WTC11 (cell line): Measurements from ENCODE around the gene C17orf58. TPM values are rescaled to one million over a fixed set of nuclear protein-coding genes. Genes with fewer than 3 reads are reported as not detected.

Source experiments
- ARID4B ChIP-seq: sonication (generic); formaldehyde crosslinking; IDR thresholded peaks from 2 replicates; pipeline ENCODE4 v1.8.0; 2023; ENCODE audit warnings: missing genetic modification reagents, mild to moderate bottlenecking, borderline replicate concordance
- CREM ChIP-seq: sonication (generic); formaldehyde crosslinking; IDR thresholded peaks from 2 replicates; pipeline ENCODE4 v1.8.1; 2022; ENCODE audit warnings: mild to moderate bottlenecking, missing genetic modification reagents, moderate library complexity
- E2F1 ChIP-seq: sonication (generic); formaldehyde crosslinking; IDR thresholded peaks from 2 replicates; pipeline ENCODE4 v1.8.0; 2022; ENCODE audit warnings: mild to moderate bottlenecking, missing genetic modification reagents
- EMX1 ChIP-seq: fragments of 250-450 bp; sonication (Bioruptor Pico); IDR thresholded peaks from 2 replicates; pipeline ENCODE4 v1.8.0; 2021; ENCODE audit warnings: mild to moderate bottlenecking
- ETV6 ChIP-seq: sonication (generic); formaldehyde crosslinking; IDR thresholded peaks from 2 replicates; pipeline ENCODE4 v1.8.1; 2022; ENCODE audit warnings: mild to moderate bottlenecking, missing genetic modification reagents
- HMGA2 ChIP-seq: fragments of 250-450 bp; sonication (Bioruptor Pico); IDR thresholded peaks from 2 replicates; pipeline ENCODE4 v1.4.0; 2021; ENCODE audit warnings: mild to moderate bottlenecking, moderate library complexity
- IRF2 ChIP-seq: sonication (generic); formaldehyde crosslinking; IDR thresholded peaks from 2 replicates; pipeline ENCODE4 v1.8.0; 2022; ENCODE audit warnings: low read depth, missing genetic modification reagents, borderline replicate concordance
- JAZF1 ChIP-seq: fragments of 250-450 bp; sonication (Bioruptor Pico); IDR thresholded peaks from 2 replicates; pipeline ENCODE4 v1.9.0; 2021; ENCODE audit warnings: moderate library complexity, mild to moderate bottlenecking, inconsistent platforms
- NFE2L1 ChIP-seq: sonication (generic); formaldehyde crosslinking; IDR thresholded peaks from 2 replicates; pipeline ENCODE4 v1.8.1; 2023; ENCODE audit warnings: missing genetic modification reagents
- RELA ChIP-seq: sonication (generic); formaldehyde crosslinking; IDR thresholded peaks from 2 replicates; pipeline ENCODE4 v1.8.1; 2022; ENCODE audit warnings: missing genetic modification reagents, mild to moderate bottlenecking, borderline replicate concordance
- SOX15 ChIP-seq: fragments of 250-450 bp; sonication (Bioruptor Pico); IDR thresholded peaks from 2 replicates; pipeline ENCODE4 v1.9.0; 2021; ENCODE audit warnings: mild to moderate bottlenecking
- STAT6 ChIP-seq: sonication (generic); formaldehyde crosslinking; conservative IDR thresholded peaks from 2 replicates; pipeline ENCODE4 v1.8.1; 2023; ENCODE audit warnings: mild to moderate bottlenecking, low read depth, missing genetic modification reagents, moderate library complexity
- TEAD4 ChIP-seq: sonication (generic); formaldehyde crosslinking; IDR thresholded peaks from 2 replicates; pipeline ENCODE4 v1.8.0; 2022; ENCODE audit warnings: mild to moderate bottlenecking, missing genetic modification reagents
- ZMAT4 ChIP-seq: fragments of 250-450 bp; sonication (Bioruptor Pico); IDR thresholded peaks from 2 replicates; pipeline ENCODE4 v1.9.0; 2021; ENCODE audit warnings: mild to moderate bottlenecking
- ZNF232 ChIP-seq: sonication (generic); formaldehyde crosslinking; IDR thresholded peaks from 2 replicates; pipeline ENCODE4 v1.8.0; 2022; ENCODE audit warnings: mild to moderate bottlenecking, missing genetic modification reagents
- ZNF281 ChIP-seq: sonication (generic); formaldehyde crosslinking; IDR thresholded peaks from 2 replicates; pipeline ENCODE4 v1.8.0; 2023; ENCODE audit warnings: mild to moderate bottlenecking, missing genetic modification reagents
- ZNF416 ChIP-seq: fragments of 250-450 bp; sonication (Bioruptor Pico); IDR thresholded peaks from 2 replicates; pipeline ENCODE4 v1.9.0; 2021; ENCODE audit warnings: mild to moderate bottlenecking, inconsistent platforms
- ZNF425 ChIP-seq: fragments of 250-450 bp; sonication (Bioruptor Pico); conservative IDR thresholded peaks from 2 replicates; pipeline ENCODE4 v1.9.0; 2021; ENCODE audit warnings: mild to moderate bottlenecking
- total RNA-seq: library from RNA; stranded (reverse); gene quantifications from 3 replicates; pipeline ENCODE4 v1.2.3, GENCODE V29; 2021

C17orf58 gene
- total RNA-seq, 1 experiment from 2014 or later, result 28.2 TPM

- peak; percentile 89 for TF ChIP-seq ARID4B (CRISPR knock-in tag)
- no peak for TF ChIP-seq ZMAT4 (CRISPR knock-in tag)
- no peak for TF ChIP-seq RELA (CRISPR knock-in tag)
- TF ChIP-seq CREM (CRISPR knock-in tag), result peak; percentile 81
- no peak for TF ChIP-seq SOX15
- TF ChIP-seq TEAD4 (CRISPR knock-in tag), result 0 out of 2 replicates have a peak, but pooled peaks have one; percentile 13
- no peak for TF ChIP-seq ZNF416 (CRISPR knock-in tag)
- TF ChIP-seq ZNF425 (CRISPR knock-in tag), result no peak
- TF ChIP-seq NFE2L1 (CRISPR knock-in tag), result no peak
- TF ChIP-seq HMGA2, result no peak
- no peak for TF ChIP-seq STAT6 (CRISPR knock-in tag)
- TF ChIP-seq ETV6, result 0 out of 2 replicates have a peak, but pooled peaks have one; percentile 72
- no peak for TF ChIP-seq E2F1 (CRISPR knock-in tag)
- peak; percentile 80; the same call in 1 of the 2 replicates for TF ChIP-seq ZNF281 (CRISPR knock-in tag)
- TF ChIP-seq EMX1 (CRISPR knock-in tag), result no peak
- no peak for TF ChIP-seq IRF2 (CRISPR knock-in tag)
- TF ChIP-seq ZNF232 (CRISPR knock-in tag), result no peak
- no peak for TF ChIP-seq JAZF1
These were observed 21.6 kb downstream of the C17orf58 start (continued) for GRCh38 chr17:67974598-67975066.
